ENCODE measurements around the gene CAMK1D.

The CAMK1D gene

GRCh38 chr10:12503311-12503710, 154.0 kb downstream of the CAMK1D start:
- Histone ChIP-seq H3K27ac (no peak overlapping the region), H3K4me3 (no peak overlapping the region)

- no peak overlapping the region for H3K4me3 ChIP-seq
- no peak overlapping the region for H3K27ac ChIP-seq
Measured at GRCh38 chr10:12504176-12504575, 154.8 kb downstream of the CAMK1D start.

GRCh38 chr10:12504628-12505027, 155.3 kb downstream of the CAMK1D start:
- H3K4me3 ChIP-seq, result no peak overlapping the region

GRCh38 chr10:12505683-12506082, 156.3 kb downstream of the CAMK1D start:
- Histone ChIP-seq H3K4me3 (no peak overlapping the region), H3K27ac (no peak overlapping the region)

More at GRCh38 chr10:12504628-12505027, 155.3 kb downstream of the CAMK1D start:
- no peak overlapping the region for H3K27ac ChIP-seq

- Histone ChIP-seq H3K4me3 (no peak overlapping the region), H3K27ac (no peak overlapping the region)
Measured at GRCh38 chr10:12507165-12507850, 158.0 kb downstream of the CAMK1D start.

- no peak overlapping the region for H3K4me3 ChIP-seq
- H3K27ac ChIP-seq, result no peak overlapping the region
Measured at GRCh38 chr10:12508165-12508564, 158.8 kb downstream of the CAMK1D start.

GRCh38 chr10:12509016-12509793, 159.9 kb downstream of the CAMK1D start:
- H3K27ac ChIP-seq, result no peak overlapping the region
- H3K4me3 ChIP-seq, result no peak overlapping the region

- no peak overlapping the region for H3K27ac ChIP-seq
Measured at GRCh38 chr10:12509794-12510100, 160.4 kb downstream of the CAMK1D start.

GRCh38 chr10:12510501-12510941, 161.2 kb downstream of the CAMK1D start:
- Histone ChIP-seq H3K4me3 (no peak overlapping the region), H3K27ac (no peak overlapping the region)

More at GRCh38 chr10:12509794-12510100, 160.4 kb downstream of the CAMK1D start:
- H3K4me3 ChIP-seq, result no peak overlapping the region

- Histone ChIP-seq H3K27ac (no peak overlapping the region), H3K4me3 (no peak overlapping the region)
Measured at GRCh38 chr10:12510984-12511383, 161.6 kb downstream of the CAMK1D start.

- no peak overlapping the region for H3K4me3 ChIP-seq
- no peak overlapping the region for H3K27ac ChIP-seq
Measured at GRCh38 chr10:12511651-12512050, 162.3 kb downstream of the CAMK1D start.

- H3K4me3 ChIP-seq, result no peak overlapping the region
- H3K27ac ChIP-seq, result no peak overlapping the region
Measured at GRCh38 chr10:12512332-12513002, 163.1 kb downstream of the CAMK1D start.

- Histone ChIP-seq H3K4me3 (no peak overlapping the region), H3K27ac (no peak overlapping the region)
Measured at GRCh38 chr10:12513003-12513365, 163.6 kb downstream of the CAMK1D start.

- no peak overlapping the region for H3K4me3 ChIP-seq
- H3K27ac ChIP-seq, result no peak overlapping the region
Measured at GRCh38 chr10:12513775-12514673, 164.7 kb downstream of the CAMK1D start.

- no peak overlapping the region for H3K4me3 ChIP-seq
- H3K27ac ChIP-seq, result no peak overlapping the region
Measured at GRCh38 chr10:12518024-12518423, 168.7 kb downstream of the CAMK1D start.

- H3K4me3 ChIP-seq, result no peak overlapping the region
- no peak overlapping the region for H3K27ac ChIP-seq
Measured at GRCh38 chr10:12521423-12521822, 172.1 kb downstream of the CAMK1D start.

- no peak overlapping the region for H3K4me3 ChIP-seq
Measured at GRCh38 chr10:12526311-12526710, 177.0 kb downstream of the CAMK1D start.

GRCh38 chr10:12529976-12530375, 180.6 kb downstream of the CAMK1D start:
- Histone ChIP-seq H3K4me3 (no peak overlapping the region), H3K27ac (no peak overlapping the region)

More at GRCh38 chr10:12526311-12526710, 177.0 kb downstream of the CAMK1D start:
- no peak overlapping the region for H3K27ac ChIP-seq

- no peak overlapping the region for H3K4me3 ChIP-seq
- H3K27ac ChIP-seq, result no peak overlapping the region
Measured at GRCh38 chr10:12531305-12532220, 182.2 kb downstream of the CAMK1D start.
